GM21619 (cell line): ENCODE measurements around the gene SETDB2.

ENCODE experiments used
- ATAC-seq: cut with Tn5 transposase; IDR thresholded peaks from one replicate; pipeline ENCODE4 v1.9.1; 2021; ENCODE audit not compliant: unreplicated experiment

SETDB2 gene

GRCh38 chr13:49528161-49528560, 84.1 kb downstream of the SETDB2 start:
- no peak for ATAC-seq

GRCh38 chr13:49530457-49530856, 86.4 kb downstream of the SETDB2 start:
- ATAC-seq = no peak

GRCh38 chr13:49532593-49532992, 88.5 kb downstream of the SETDB2 start:
- ATAC-seq = no peak

GRCh38 chr13:49533011-49533410, 88.9 kb downstream of the SETDB2 start:
- ATAC-seq = no peak

GRCh38 chr13:49533591-49534269, 89.7 kb downstream of the SETDB2 start:
- no peak for ATAC-seq

- ATAC-seq = no peak
Measured at GRCh38 chr13:49536144-49536873, 92.2 kb downstream of the SETDB2 start.

- ATAC-seq = no peak
Measured at GRCh38 chr13:49538404-49538803, 94.3 kb downstream of the SETDB2 start.

GRCh38 chr13:49539313-49539712, 95.2 kb downstream of the SETDB2 start:
- ATAC-seq = no peak

GRCh38 chr13:49539746-49540145, 95.7 kb downstream of the SETDB2 start:
- no peak for ATAC-seq

GRCh38 chr13:49540552-49540951, 96.5 kb downstream of the SETDB2 start:
- no peak for ATAC-seq

- ATAC-seq = no peak
Measured at GRCh38 chr13:49543656-49544055, 99.6 kb downstream of the SETDB2 start.
